IPS DF 4.7 (cell line): ENCODE results near the gene GDI1.

Experiments used
- DNase-seq: peaks from one replicate; pipeline ENCODE4 v3.0.0-alpha.2; 2013; ENCODE audit warnings: low spot score; ENCODE audit errors: extremely low read depth

The GDI1 gene

GRCh38 chrX:154459832-154460231 is 22.9 kb downstream of the GDI1 start:
- no peak for DNase-seq

GRCh38 chrX:154460326-154460725 is 23.4 kb downstream of the GDI1 start:
- DNase-seq: no peak

GRCh38 chrX:154462396-154462795 is 25.4 kb downstream of the GDI1 start:
- no peak for DNase-seq

GRCh38 chrX:154463611-154464220 is 26.8 kb downstream of the GDI1 start:
- DNase-seq: no peak

- DNase-seq: no peak
Measured at GRCh38 chrX:154464806-154465365, 27.9 kb downstream of the GDI1 start.

GRCh38 chrX:154465601-154466000 is 28.6 kb downstream of the GDI1 start:
- DNase-seq: no peak

GRCh38 chrX:154466036-154466435 is 29.1 kb downstream of the GDI1 start:
- no peak for DNase-seq

- DNase-seq: no peak
Measured at GRCh38 chrX:154466907-154467306, 30.0 kb downstream of the GDI1 start.

GRCh38 chrX:154467556-154467955 is 30.6 kb downstream of the GDI1 start:
- DNase-seq: no peak

- no peak for DNase-seq
Measured at GRCh38 chrX:154468217-154468616, 31.3 kb downstream of the GDI1 start.

GRCh38 chrX:154469114-154469513 is 32.2 kb downstream of the GDI1 start:
- no peak for DNase-seq

GRCh38 chrX:154469880-154470279 is 32.9 kb downstream of the GDI1 start:
- no peak for DNase-seq

GRCh38 chrX:154470434-154470833 is 33.5 kb downstream of the GDI1 start:
- no peak for DNase-seq

- no peak for DNase-seq
Measured at GRCh38 chrX:154470914-154471568, 34.1 kb downstream of the GDI1 start.

- DNase-seq: no peak
Measured at GRCh38 chrX:154471839-154472684, 35.1 kb downstream of the GDI1 start.

GRCh38 chrX:154472685-154473632 is 36.0 kb downstream of the GDI1 start:
- no peak for DNase-seq

- DNase-seq: no peak
Measured at GRCh38 chrX:154473683-154474082, 36.7 kb downstream of the GDI1 start.

GRCh38 chrX:154476821-154477220 is 39.9 kb downstream of the GDI1 start:
- DNase-seq: no peak

GRCh38 chrX:154477891-154478477 is 41.0 kb downstream of the GDI1 start:
- DNase-seq: no peak
